ENCODE data around the gene ALOX12B. TPM values are rescaled to one million over a fixed set of nuclear protein-coding genes. Genes with fewer than 3 reads are reported as not detected.
A peak's percentile ranks its signal among the peaks of the same experiment; 100 is the strongest.

Gene ALOX12B
- total RNA-seq, 4 donors from 2014 or later = 91.4 to 150 (median 119) TPM

GRCh38 chr17:8076502-8077266 lies 10.8 kb downstream of the ALOX12B start:
- Histone ChIP-seq H3K9me3 (no peaks in the 10 kb centered on the region), H3K27ac (no peak overlapping the region), H3K36me3 (no peaks in the 10 kb centered on the region), H3K4me3 (no peak overlapping the region), H3K4me1 (peaks cover 43% of the 10 kb centered on the region), H3K27me3 (peaks cover 90% of the 10 kb centered on the region)
- no peak for TF ChIP-seq POLR2A (IDR thresholded peaks at IDR 0.05)
- no peak for TF ChIP-seq EP300 (IDR thresholded peaks at IDR 0.05)
- no peak for TF ChIP-seq CTCF (IDR thresholded peaks at IDR 0.05)
- no peak for TF ChIP-seq POLR2AphosphoS5 (IDR thresholded peaks at IDR 0.05)
- whole genome bisulfite sequencing = 86% methylated on average over 13 of the region's 13 CpGs
- no peak for DNase-seq (ENCODE audit: low spot score in 2 of 2)

DNA sequence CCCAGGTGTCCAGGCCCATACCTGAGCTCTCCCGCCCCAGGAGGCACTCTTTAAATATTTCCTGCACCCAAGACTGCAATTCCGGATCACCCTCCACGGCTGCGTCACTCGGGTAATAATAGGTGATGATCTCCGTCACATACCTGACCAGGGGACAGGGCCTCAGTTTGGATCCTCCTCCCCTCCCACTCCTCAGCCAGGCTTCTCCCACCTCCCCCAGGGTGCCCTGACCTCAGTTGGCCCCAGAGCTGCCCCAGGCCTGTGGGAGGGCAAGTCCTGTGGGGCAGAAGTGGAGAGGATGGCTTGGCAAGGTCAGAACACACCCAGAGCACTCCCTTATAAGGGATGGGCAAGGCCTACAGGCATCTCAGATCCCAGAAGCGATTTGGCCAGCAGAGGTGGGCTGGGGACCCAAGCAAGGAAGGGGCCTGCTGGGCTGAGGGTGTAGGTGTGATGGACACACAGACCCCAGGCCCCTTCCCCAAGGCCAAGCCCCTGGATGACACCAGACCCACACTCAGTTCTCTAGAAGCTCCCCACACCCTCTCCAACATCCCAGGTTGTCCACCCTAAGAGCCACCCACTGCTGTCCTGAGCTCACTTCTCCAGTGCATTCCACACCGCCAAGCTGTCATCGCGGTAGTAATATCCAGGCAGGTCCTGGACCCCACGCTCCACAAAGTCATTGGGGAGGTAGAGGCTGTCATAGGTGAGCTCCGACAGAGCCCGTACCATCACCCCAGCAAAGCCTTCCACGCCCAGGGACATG lies 11.8 kb downstream of the ALOX12B start:
- peaks cover 39% of the 10 kb centered on the region for H3K4me1 ChIP-seq

DNA sequence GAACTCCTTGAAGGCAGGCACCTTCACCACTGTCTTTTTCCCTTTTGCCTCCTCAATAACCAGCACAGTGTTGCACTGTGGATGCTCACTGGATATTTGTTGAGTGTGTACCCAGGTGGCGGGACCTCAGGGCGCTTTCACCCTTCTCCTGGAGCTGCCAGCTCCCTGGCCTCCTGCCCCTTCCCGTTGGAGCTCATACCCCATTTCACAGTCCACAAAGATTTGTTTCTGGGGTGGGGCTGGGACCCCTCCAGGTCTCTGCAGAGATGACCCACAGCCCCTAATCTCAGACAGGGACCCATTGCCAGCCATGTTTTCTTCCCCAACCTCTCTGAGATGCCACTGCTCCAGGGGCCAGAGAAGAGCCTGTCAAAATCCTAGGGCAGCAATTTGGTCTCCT lies 12.4 kb downstream of the ALOX12B start:
- peaks cover 32% of the 10 kb centered on the region for H3K4me1 ChIP-seq
- peaks cover 86% of the 10 kb centered on the region for H3K27me3 ChIP-seq
- DNase-seq (ENCODE audit: low spot score in 2 of 2) = no peak
- H3K4me3 ChIP-seq = no peak overlapping the region
- H3K36me3 ChIP-seq = no peaks in the 10 kb centered on the region
- WGBS = 86% methylated on average over 3 of the region's 3 CpGs
- H3K9me3 ChIP-seq = no peaks in the 10 kb centered on the region
- TF ChIP-seq POLR2A (IDR thresholded peaks at IDR 0.05) (no peak), EP300 (IDR thresholded peaks at IDR 0.05) (no peak), CTCF (IDR thresholded peaks at IDR 0.05) (no peak), POLR2AphosphoS5 (IDR thresholded peaks at IDR 0.05) (no peak)
- H3K27ac ChIP-seq = no peak overlapping the region

More for the DNA sequence above, 11.8 kb downstream of the ALOX12B start:
- Histone ChIP-seq H3K36me3 (no peaks in the 10 kb centered on the region), H3K4me3 (no peak overlapping the region), H3K9me3 (no peaks in the 10 kb centered on the region), H3K27ac (no peak overlapping the region), H3K27me3 (peaks cover 92% of the 10 kb centered on the region)
- 95% methylated on average over 13 of the region's 14 CpGs for WGBS
- no peak for DNase-seq (ENCODE audit: low spot score in 2 of 2)
- TF ChIP-seq CTCF (IDR thresholded peaks at IDR 0.05) (no peak), POLR2A (IDR thresholded peaks at IDR 0.05) (no peak), EP300 (IDR thresholded peaks at IDR 0.05) (no peak), POLR2AphosphoS5 (IDR thresholded peaks at IDR 0.05) (no peak)

GRCh38 chr17:8074554-8074953 lies 13.0 kb downstream of the ALOX12B start:
- DNase-seq (ENCODE audit: low spot score in 2 of 2) = no peak
- 52% methylated on average over 7 of the region's 7 CpGs for WGBS
- TF ChIP-seq EP300 (IDR thresholded peaks at IDR 0.05) = no peak
- no peak overlapping the region for H3K27ac ChIP-seq
- H3K4me1 ChIP-seq = peaks cover 27% of the 10 kb centered on the region
- peaks cover 84% of the 10 kb centered on the region for H3K27me3 ChIP-seq
- H3K4me3 ChIP-seq = no peak overlapping the region
- H3K36me3 ChIP-seq = no peaks in the 10 kb centered on the region
- H3K9me3 ChIP-seq = no peaks in the 10 kb centered on the region

GRCh38 chr17:8073627-8074484 lies 13.7 kb downstream of the ALOX12B start:
- 6% methylated on average over 28 of the region's 28 CpGs for WGBS
- peak; percentile 56 to 95 for TF ChIP-seq CTCF (IDR thresholded peaks at IDR 0.05)
- TF ChIP-seq POLR2A (IDR thresholded peaks at IDR 0.05) = no peak
- TF ChIP-seq POLR2AphosphoS5 (IDR thresholded peaks at IDR 0.05) = no peak
- no peak for TF ChIP-seq EP300 (IDR thresholded peaks at IDR 0.05)
- H3K27ac ChIP-seq = no peak overlapping the region
- H3K4me1 ChIP-seq = peaks cover 21% of the 10 kb centered on the region
- H3K27me3 ChIP-seq = peaks cover 77% of the 10 kb centered on the region
- no peaks in the 10 kb centered on the region for H3K9me3 ChIP-seq
- DNase-seq (ENCODE audit: low spot score in 2 of 2) = no peak
- H3K4me3 ChIP-seq = peak overlapping the region; percentile 6
- H3K36me3 ChIP-seq = no peaks in the 10 kb centered on the region
